NT2/D1 (cell line): ENCODE results near the gene PARP16.

ENCODE experiments used
- SUZ12 ChIP-seq: IDR thresholded peaks from 2 replicates; pipeline ENCODE4 v1.6.1; 2011; ENCODE audit not compliant: insufficient read length, insufficient read depth; ENCODE audit errors: extremely low read depth
- YY1 ChIP-seq: IDR thresholded peaks from 2 replicates; pipeline ENCODE4 v1.6.1; 2011; ENCODE audit not compliant: insufficient read length, insufficient read depth
- ZNF274 ChIP-seq: IDR thresholded peaks from 2 replicates; pipeline ENCODE4 v1.6.1; 2011; ENCODE audit warnings: mild to moderate bottlenecking, low read depth, low read length

GRCh38 chr15:65210770-65211481 is 75.8 kb downstream of the PARP16 start, which contains the start of gene CILP:
- TF ChIP-seq ZNF274: no peak
- TF ChIP-seq SUZ12: no peak
- no peak for TF ChIP-seq YY1
